ENCODE measurements around the gene ADGRF1.
"Not testable (repeated sequence)": the region's sequence is repeated elsewhere in the genome, so short reads cannot be mapped to it uniquely, and the experiment has no call there.

Gene ADGRF1

GRCh38 chr6:47061309-47062300, 19.5 kb upstream of the ADGRF1 start:
- peak; percentile 24 for DNase-seq (ENCODE audit: low read depth)
- no peak overlapping the region for H3K4me3 ChIP-seq (ENCODE audit: control insufficient read depth, low read depth, low read length)
- no peak for TF ChIP-seq CTCF (conservative IDR thresholded peaks at IDR 0.05; ENCODE audit: control insufficient read depth, insufficient read depth, low read depth, low read length)

DNA sequence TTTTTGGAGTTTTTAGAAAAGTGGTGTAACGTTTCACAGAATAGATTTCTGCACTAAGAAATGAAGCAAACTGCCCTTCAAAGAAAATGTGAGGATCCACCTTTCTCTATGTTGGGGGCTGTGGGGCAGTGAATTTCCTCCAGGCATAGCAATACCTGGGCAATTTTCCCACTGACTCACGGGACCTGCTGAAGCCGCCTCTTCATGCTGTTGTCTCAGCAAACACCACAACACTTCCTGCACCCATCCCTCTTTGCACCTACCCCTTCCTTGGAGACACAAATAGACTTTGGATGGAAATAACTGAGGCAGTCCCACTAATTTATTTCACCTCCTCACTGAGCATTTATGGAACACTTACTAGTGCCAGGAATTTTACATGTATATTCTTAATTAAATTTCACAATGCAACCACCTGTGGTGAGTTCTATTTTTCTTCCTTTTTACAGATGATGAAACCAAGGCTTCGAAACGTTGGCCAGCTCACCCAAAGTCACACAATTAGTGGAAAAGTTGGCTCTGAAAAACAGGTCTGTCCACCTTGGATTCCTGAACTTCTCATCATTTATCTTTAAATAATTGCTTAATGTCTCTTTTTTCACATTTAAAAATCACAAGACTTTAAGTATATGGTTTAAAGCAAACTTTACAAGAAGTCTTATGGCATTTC, 17.2 kb upstream of the ADGRF1 start:
- TF ChIP-seq CTCF (conservative IDR thresholded peaks at IDR 0.05; ENCODE audit: control insufficient read depth, insufficient read depth, low read depth, low read length), result no peak
- DNase-seq (ENCODE audit: low read depth), result no peak
- no peak overlapping the region for H3K4me3 ChIP-seq (ENCODE audit: control insufficient read depth, low read depth, low read length)

DNA sequence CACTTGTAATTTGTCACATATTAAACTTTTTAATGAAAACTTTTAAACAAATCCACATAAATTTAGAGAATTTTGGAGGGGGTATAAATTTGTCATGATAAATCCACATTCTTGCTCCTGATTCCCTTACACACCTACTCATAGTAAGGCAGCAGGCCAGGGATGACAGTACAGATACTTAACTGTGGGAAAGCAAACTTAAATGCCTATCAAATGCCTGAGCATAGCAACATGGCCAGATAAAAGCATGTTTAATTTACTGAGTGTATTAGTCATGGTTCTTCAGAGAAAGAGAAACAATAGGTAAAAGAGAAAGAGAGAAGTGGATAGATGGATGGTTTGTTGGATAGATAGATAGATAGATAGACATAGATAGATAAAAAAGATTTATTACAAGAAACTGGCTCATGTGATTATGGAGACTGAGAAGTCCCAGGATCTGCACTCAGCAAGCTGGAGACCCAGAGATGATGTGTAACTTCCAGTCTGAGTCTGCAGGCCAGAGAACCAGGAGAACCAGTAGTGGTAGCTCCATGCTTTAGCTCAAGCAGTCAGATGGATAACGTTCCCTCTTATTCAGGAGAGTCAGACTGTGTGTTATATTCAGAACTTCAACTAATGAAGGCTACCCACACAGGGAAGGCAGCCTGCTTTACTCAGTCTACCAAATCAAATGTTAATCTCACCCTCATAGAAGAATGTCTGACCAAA, 15.9 kb upstream of the ADGRF1 start:
- no peak overlapping the region for H3K4me3 ChIP-seq (ENCODE audit: control insufficient read depth, low read depth, low read length)
- peak; percentile 20 for DNase-seq (ENCODE audit: low read depth)
- no peak for TF ChIP-seq CTCF (conservative IDR thresholded peaks at IDR 0.05; ENCODE audit: control insufficient read depth, insufficient read depth, low read depth, low read length)

DNA sequence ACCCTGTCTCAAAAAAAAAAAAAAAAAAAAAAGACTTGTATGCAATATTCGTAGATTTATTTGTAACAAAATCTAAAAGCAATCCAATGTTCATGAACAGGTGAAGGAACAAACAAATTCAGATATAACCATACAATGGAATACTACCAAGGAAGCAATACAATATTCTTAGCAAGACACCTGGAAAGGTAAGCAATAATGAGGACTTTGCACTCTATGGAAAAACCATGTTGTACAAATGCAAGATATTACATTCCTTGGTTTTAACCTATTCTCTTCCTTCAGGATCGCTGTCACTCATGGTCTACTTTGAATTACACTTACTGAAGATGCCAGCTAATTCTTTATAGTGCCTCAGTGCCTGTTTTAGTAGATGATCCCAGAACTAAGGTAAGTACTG, 14.7 kb upstream of the ADGRF1 start:
- no peak for DNase-seq (ENCODE audit: low read depth)
- H3K4me3 ChIP-seq (ENCODE audit: control insufficient read depth, low read depth, low read length), result no peak overlapping the region
- no peak for TF ChIP-seq CTCF (conservative IDR thresholded peaks at IDR 0.05; ENCODE audit: control insufficient read depth, insufficient read depth, low read depth, low read length)

- not testable (repeated sequence) for H3K4me3 ChIP-seq (ENCODE audit: control insufficient read depth, low read depth, low read length); DNase-seq (ENCODE audit: low read depth)
Observed at GRCh38 chr6:47054302-47054701, 12.2 kb upstream of the ADGRF1 start.

DNA sequence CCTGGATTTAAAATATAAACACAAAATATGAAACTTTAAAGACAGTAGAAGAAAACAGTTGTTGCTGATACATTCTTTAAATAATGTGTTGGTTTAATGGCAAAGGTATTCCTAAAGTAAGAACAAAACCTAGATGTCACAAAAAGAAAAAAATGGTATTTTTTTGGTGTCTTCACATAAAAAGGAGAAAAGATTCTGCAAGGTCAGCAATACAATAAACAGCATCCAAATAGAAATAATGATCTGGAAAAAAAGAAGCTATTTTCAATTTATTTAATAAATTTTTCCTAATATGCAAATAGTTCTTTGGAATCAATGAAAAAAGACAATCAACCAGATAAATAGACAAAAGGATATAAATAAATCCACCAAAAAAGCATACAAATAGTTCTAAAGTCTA, 6.5 kb upstream of the ADGRF1 start:
- H3K4me3 ChIP-seq (ENCODE audit: control insufficient read depth, low read depth, low read length), result no peak overlapping the region
- TF ChIP-seq CTCF (conservative IDR thresholded peaks at IDR 0.05; ENCODE audit: control insufficient read depth, insufficient read depth, low read depth, low read length), result no peak
- no peak for DNase-seq (ENCODE audit: low read depth)

Data from fibroblast of mammary gland (primary cell).